VCaP (cell line): ENCODE data around the gene DOCK4.

Experiments used
- H3K27ac ChIP-seq: fragments of 450-650 bp; 2 replicates; pipeline ENCODE4 v1.5.1; 2017
- TF ChIP-seq, protein P1 (sequence below): fragments of 450-650 bp; conservative IDR thresholded peaks from 2 replicates; pipeline ENCODE4 v1.5.1; 2017; ENCODE audit warnings: mild to moderate bottlenecking, moderate library complexity

Gene DOCK4

DNA sequence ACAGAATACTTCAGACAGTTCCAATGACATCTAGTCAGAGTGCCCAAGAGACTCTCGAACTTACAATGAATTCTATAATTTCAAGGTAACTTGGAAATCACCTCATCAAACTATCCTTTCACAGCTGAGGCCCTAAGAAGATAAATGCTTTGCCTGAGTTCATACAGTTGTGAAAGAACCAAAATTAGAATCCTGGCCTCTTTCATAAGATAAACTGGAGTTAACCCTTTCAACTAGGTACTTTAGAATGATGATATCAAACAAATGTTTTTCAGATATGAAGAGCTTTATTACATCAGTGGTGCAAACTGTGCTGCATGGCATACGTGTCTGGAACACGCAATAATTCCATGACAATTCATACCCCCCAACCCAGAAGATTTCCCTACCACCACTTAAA lies 17.9 kb downstream of the DOCK4 start:
- H3K27ac ChIP-seq = no peak overlapping the region
- TF ChIP-seq, protein P1, sequence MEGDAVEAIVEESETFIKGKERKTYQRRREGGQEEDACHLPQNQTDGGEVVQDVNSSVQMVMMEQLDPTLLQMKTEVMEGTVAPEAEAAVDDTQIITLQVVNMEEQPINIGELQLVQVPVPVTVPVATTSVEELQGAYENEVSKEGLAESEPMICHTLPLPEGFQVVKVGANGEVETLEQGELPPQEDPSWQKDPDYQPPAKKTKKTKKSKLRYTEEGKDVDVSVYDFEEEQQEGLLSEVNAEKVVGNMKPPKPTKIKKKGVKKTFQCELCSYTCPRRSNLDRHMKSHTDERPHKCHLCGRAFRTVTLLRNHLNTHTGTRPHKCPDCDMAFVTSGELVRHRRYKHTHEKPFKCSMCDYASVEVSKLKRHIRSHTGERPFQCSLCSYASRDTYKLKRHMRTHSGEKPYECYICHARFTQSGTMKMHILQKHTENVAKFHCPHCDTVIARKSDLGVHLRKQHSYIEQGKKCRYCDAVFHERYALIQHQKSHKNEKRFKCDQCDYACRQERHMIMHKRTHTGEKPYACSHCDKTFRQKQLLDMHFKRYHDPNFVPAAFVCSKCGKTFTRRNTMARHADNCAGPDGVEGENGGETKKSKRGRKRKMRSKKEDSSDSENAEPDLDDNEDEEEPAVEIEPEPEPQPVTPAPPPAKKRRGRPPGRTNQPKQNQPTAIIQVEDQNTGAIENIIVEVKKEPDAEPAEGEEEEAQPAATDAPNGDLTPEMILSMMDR = no peak

DNA sequence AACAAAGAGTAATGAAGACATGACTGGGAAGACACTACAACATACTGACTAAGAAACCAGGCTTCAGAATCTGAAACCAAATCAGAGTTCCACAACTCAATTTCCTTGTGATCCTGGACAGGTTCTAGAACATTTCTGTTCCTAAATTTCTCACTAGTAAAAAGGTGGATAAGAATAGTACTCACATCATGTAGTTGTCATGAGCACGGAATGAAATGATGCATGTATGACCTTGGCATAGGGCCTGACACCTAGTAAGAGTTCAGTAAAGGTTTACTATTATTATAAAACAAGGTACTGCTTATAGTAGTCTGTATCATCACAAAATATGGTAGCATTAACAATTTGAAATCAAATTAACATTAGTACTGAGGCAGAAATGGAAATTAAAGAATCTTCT lies 19.9 kb downstream of the DOCK4 start:
- H3K27ac ChIP-seq = no peak overlapping the region
- TF ChIP-seq, protein P1 = no peak

DNA sequence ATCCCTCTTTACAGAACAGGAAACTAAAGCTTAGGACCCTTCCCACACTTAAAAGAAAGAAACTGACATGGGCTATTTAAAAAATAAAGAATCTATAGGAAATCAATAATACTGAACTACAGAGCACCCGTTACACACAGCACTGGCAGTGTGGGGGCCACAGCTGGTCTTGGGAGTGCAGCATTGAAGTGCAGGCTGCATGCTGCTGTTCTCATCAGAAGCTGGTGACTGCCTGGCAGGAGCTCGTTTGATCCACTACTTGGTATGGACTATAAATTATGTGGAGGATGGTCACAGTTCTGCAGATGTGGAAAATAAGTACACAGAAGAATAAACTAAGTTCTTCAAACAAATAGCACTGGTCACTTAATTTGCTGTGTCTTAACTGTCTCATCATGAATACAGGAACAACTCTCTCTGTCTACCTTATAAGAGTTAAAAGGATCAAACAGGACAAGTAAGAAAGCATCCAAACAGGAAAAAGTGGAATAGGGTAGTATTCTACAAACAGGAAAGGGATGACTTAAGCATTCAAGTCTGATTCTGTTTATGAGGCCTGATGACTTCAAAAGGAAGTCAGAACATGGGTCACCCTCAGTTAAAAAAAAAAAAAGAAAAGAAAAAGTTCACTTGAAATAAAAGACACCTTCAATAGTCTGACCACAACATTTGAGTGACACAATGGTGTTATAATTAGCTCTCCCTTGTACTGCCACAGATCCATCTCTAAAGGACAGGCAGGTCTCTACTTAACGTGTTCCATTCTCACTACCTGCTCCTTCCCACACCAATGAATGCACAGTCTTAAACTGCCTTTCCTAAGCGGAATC lies 21.0 kb downstream of the DOCK4 start:
- no peak overlapping the region for H3K27ac ChIP-seq
- TF ChIP-seq, protein P1 = no peak

DNA sequence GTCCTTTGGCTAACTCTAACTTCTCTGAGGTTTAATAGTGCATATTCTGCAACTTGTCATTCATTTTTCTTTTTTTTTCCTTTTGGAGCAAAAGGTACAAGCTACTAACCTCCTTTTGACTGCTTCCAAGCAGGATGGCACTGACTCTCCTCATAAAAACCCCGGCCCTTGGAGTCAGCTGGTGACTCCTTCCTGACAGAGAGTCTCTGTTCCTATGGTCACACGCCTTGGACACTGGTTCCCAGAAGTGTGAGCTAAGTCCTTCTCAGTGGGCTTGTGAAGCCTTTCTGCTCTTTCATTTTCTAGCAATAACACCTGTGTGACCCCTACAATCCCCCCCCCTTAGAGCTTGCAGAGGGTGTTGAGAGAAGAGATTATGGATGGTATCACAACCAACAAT lies 21.7 kb downstream of the DOCK4 start:
- TF ChIP-seq, protein P1 = no peak
- H3K27ac ChIP-seq = no peak overlapping the region

DNA sequence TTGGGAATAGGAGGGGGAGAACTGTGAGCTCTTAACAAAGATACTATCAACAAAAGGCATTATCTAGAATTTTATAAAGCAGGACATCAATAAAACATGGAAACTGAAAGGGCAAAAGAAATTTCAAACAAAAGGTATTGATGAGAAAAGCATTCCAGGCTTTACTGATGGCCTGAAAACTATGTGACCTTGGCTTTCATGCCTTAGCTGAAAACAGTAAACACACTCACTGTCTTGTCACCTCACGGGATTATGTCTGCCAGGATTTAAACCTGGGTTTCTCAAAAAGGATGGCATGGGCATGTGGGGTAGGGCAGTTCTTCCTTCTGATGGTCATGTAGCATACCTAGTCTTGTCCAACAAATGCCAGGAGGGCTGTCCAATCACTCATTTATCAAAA lies 22.9 kb downstream of the DOCK4 start:
- TF ChIP-seq, protein P1 = no peak
- H3K27ac ChIP-seq = peak overlapping the region; percentile 29

DNA sequence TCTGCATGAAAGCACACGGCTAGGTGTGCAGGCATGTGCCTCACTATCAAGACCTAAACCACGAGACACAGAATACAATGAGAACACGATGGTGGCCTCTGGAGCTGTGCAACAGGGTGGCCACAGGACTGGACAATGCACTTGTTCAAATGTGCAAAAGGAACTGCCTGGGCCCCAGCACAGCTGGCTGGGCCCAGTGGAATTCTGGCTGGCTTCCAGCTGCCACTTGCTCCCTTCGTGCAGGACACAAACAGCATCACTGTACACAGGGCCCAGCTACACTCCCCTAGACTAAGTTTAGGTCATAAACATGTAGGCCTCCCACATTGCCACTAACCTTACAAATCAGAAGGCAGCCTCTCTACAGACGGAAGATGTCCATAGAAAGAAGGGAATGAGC lies 23.4 kb downstream of the DOCK4 start:
- peak overlapping the region; percentile 29 for H3K27ac ChIP-seq
- TF ChIP-seq, protein P1 = no peak

DNA sequence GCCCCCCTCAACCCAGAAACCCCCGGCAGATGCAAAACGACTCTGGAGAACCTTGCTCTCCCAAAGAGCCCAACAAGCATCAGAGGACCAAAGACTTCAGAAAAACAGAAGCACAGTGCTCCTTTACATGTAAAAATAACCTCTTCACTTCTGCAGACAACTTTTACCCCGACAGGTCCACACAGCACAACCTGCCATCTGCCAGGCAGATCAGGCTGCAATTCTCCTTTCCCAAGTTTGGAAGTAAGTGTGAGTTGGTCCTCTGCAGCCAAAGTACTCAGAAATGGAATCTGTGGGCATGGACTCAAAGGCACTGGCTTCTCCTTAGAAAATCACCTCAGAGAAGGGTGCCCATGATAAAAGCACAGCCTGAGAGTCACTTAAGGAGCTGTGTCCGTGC lies 26.0 kb downstream of the DOCK4 start:
- no peak overlapping the region for H3K27ac ChIP-seq
- TF ChIP-seq, protein P1 = no peak
